HepG2 (cell line): Measurements from ENCODE around the gene HABP2. TPM values are rescaled to one million over a fixed set of nuclear protein-coding genes. Genes with fewer than 3 reads are reported as not detected.
A peak's percentile ranks its signal among the peaks of the same experiment; 100 is the strongest.

Experiments
- ATAC-seq: fragments of 200-7000 bp; cut with Tn5 transposase; 3 replicates; pipeline ENCODE4 v1.9.1; 2020; ENCODE audit warnings: mild to moderate bottlenecking, moderate library complexity
- BruUV-seq: library from RNA; stranded (reverse); fragments of 400-500 nt; replicated peaks from 2 replicates; lab custom pipeline; 2021; lab: Mats Ljungman, UMichigan
- CTCF ChIA-PET: fragments of 300-600 bp; formaldehyde crosslinking; extraction: SDS; loops from one replicate; lab custom pipeline; 2021; ENCODE audit warnings: low total read pairs, inconsistent platforms, low intra/inter-chr PET ratio; lab: Yijun Ruan, JAX
- POLR2A ChIA-PET: fragments of 350-600 bp; sonication (Branson Sonifier 250); formaldehyde crosslinking; loops from one replicate; lab custom pipeline; 2020; ENCODE audit warnings: antibody characterized with exemption, inconsistent platforms; lab: Yijun Ruan, JAX
- DNase-seq: peaks from one replicate; pipeline ENCODE4 v3.0.0-alpha.2; 2015; ENCODE audit warnings: low spot score
- FAIRE-seq: peaks from 3 replicates; lab custom pipeline; 2011; peaks lifted over from hg19 to GRCh38; lab: Jason Lieb, UNC
- H2AFZ ChIP-seq: one replicate; pipeline ENCODE4 v1.6.1; 2011; ENCODE audit warnings: low read length, inconsistent platforms
- H3K27ac ChIP-seq: fragments of 300-600 bp; 3 replicates; pipeline ENCODE4 v1.8.0; 2011; ENCODE audit warnings: mixed run types, mild to moderate bottlenecking, mixed read lengths, low read length, inconsistent platforms; ENCODE audit not compliant: insufficient read depth; ENCODE audit errors: extremely low read length
- H3K27me3 ChIP-seq, 2 experiments: fragments of 200-600 bp in 1 of 2; 2 replicates in 1 of 2; 3 replicates in 1 of 2; pipeline versions ENCODE4 v1.6.0 to v1.8.0; 2011; ENCODE audit warnings: low read length in 2 of 2, mild to moderate bottlenecking in 2 of 2, moderate library complexity in 2 of 2, inconsistent platforms in 1 of 2; ENCODE audit not compliant: insufficient read depth in 2 of 2, control insufficient read depth in 1 of 2
- H3K36me3 ChIP-seq, 2 experiments: fragments of 200-600 bp in 1 of 2; replicated peaks in 1 of 2; 2 replicates in 1 of 2; 3 replicates in 1 of 2; pipeline versions ENCODE4 v1.5.1 to v1.8.0; 2011; ENCODE audit warnings: low read length in 2 of 2, inconsistent platforms in 1 of 2; ENCODE audit not compliant: insufficient read depth in 2 of 2, control insufficient read depth in 1 of 2
- H3K4me1 ChIP-seq: 2 replicates; pipeline ENCODE4 v1.5.1; 2012; ENCODE audit warnings: low read length, inconsistent platforms; ENCODE audit not compliant: insufficient read depth
- H3K4me2 ChIP-seq: 2 replicates; pipeline ENCODE4 v1.6.0; 2011; ENCODE audit warnings: low read depth, low read length, inconsistent platforms
- H3K4me3 ChIP-seq, 3 experiments: fragments of 200-600 bp in 1 of 3; sonication (generic), shearing (Covaris generic) in 1 of 3; replicated peaks in 1 of 3; 2 replicates each; pipeline ENCODE4 v1.5.1; 2011 to 2016; ENCODE audit warnings: low read length in 3 of 3, inconsistent platforms in 2 of 3, low read depth in 2 of 3, mild to moderate bottlenecking in 2 of 3, control low read depth in 1 of 3, mixed read lengths in 1 of 3; ENCODE audit not compliant: insufficient read depth in 1 of 3
- H3K79me2 ChIP-seq: one replicate; pipeline ENCODE4 v1.6.1; 2011; ENCODE audit warnings: low read length, inconsistent platforms; ENCODE audit not compliant: insufficient read depth
- H3K9ac ChIP-seq: 2 replicates; pipeline ENCODE4 v1.6.0; 2011; ENCODE audit warnings: mild to moderate bottlenecking, low read depth, low read length, inconsistent platforms; ENCODE audit not compliant: insufficient read depth
- H3K9me3 ChIP-seq: 2 replicates; pipeline ENCODE4 v1.5.1; 2012; ENCODE audit warnings: mild to moderate bottlenecking, low read length
- H4K20me1 ChIP-seq: 2 replicates; pipeline ENCODE4 v1.6.0; 2011; ENCODE audit warnings: inconsistent platforms, mild to moderate bottlenecking, low read length, moderate library complexity; ENCODE audit not compliant: insufficient read depth
- FOSL1 ChIP-seq: sonication (generic); formaldehyde crosslinking; IDR thresholded peaks from 2 replicates; pipeline ENCODE4 v1.9.0; 2021; ENCODE audit warnings: missing genetic modification reagents, borderline replicate concordance
- GATA4 ChIP-seq: sonication (generic); IDR thresholded peaks from 2 replicates; pipeline ENCODE4 v1.6.1; 2016; ENCODE audit warnings: antibody characterized with exemption, low read depth, borderline replicate concordance
- NR2F1 ChIP-seq, 2 experiments: fragments of 450-650 bp in 1 of 2; formaldehyde crosslinking in 1 of 2; IDR thresholded peaks; 2 replicates each; pipeline versions ENCODE4 v1.5.0 to v1.6.1; 2016 to 2020; ENCODE audit warnings: mild to moderate bottlenecking in 1 of 2, missing compliant biosample characterization in 1 of 2, missing genetic modification reagents in 1 of 2, moderate library complexity in 1 of 2
- STAG1 ChIP-seq: sonication (generic); formaldehyde crosslinking; IDR thresholded peaks from 2 replicates; pipeline ENCODE4 v1.4.0; 2020; ENCODE audit warnings: missing genetic modification reagents
- ZHX2 ChIP-seq, 2 experiments: sonication (generic) in 1 of 2; formaldehyde crosslinking in 1 of 2; IDR thresholded peaks; 2 replicates each; pipeline versions ENCODE4 v1.6.1 to v1.9.0; 2014 to 2022; ENCODE audit warnings: antibody characterized with exemption in 1 of 2, borderline replicate concordance in 1 of 2, inconsistent platforms in 1 of 2, low read depth in 1 of 2, missing genetic modification reagents in 1 of 2
- ZNF431 ChIP-seq: sonication (generic); formaldehyde crosslinking; IDR thresholded peaks from 2 replicates; pipeline ENCODE4 v1.9.0; 2022; ENCODE audit warnings: missing genetic modification reagents, low read depth, mild to moderate bottlenecking, borderline replicate concordance
- ZNF790 ChIP-seq: sonication (generic); formaldehyde crosslinking; IDR thresholded peaks from 2 replicates; pipeline ENCODE4 v1.8.0; 2022; ENCODE audit warnings: missing genetic modification reagents, mild to moderate bottlenecking, borderline replicate concordance
- WGBS: methylation state at CpG from one replicate; pipeline ENCODE4 v1.1.6; 2017; ENCODE audit warnings: low lambda C conversion rate; 5-methylcytosine and 5-hydroxymethylcytosine counted together
- in situ Hi-C: cut with HindIII; loops from 2 replicates; pipeline ENCODE4 v1.10.0; 2017; ENCODE audit warnings: low pct_unique_long_range_greater_than_20kb; ENCODE audit not compliant: extremely low pct_ligation_motif_present
- intact Hi-C: fragments of 100-400 bp; cut with micrococcal nuclease; formaldehyde crosslinking; loops from one replicate; pipeline ENCODE4 v1.10.0; 2022; ENCODE audit not compliant: unreplicated experiment
- polyA plus RNA-seq, 8 experiments: library from polyadenylated mRNA; depleted of rRNA in 3 of 8; stranded (reverse) in 7 of 8; unstranded in 1 of 8; fragments of >200 nt; fragmentation: Illumina TruSeq in 4 of 8; extraction: Trizol in 4 of 8; gene quantifications; 2 replicates each; pipeline versions ENCODE4 v1.2.1 to v1.2.3, GENCODE V29; 2011 to 2016; ENCODE audit warnings: low read depth in 4 of 8, missing spikeins in 1 of 8, mixed read lengths in 1 of 8; ENCODE audit not compliant: insufficient read depth in 1 of 8
- total RNA-seq, 5 experiments: library from RNA; depleted of rRNA; stranded (reverse); fragments of >200 nt; fragmentation: Illumina TruSeq; extraction: Trizol; gene quantifications; 2 replicates each; pipeline ENCODE4 v1.2.3, GENCODE V29; 2016; ENCODE audit warnings: low read depth in 1 of 5
- TF ChIP-seq, protein P1 (sequence below): sonication (generic); formaldehyde crosslinking; IDR thresholded peaks from 2 replicates; pipeline ENCODE4 v1.9.0; 2021; ENCODE audit warnings: mild to moderate bottlenecking, missing genetic modification reagents

Gene HABP2
- total and polyA plus RNA-seq, 2 of the 13 experiments (the other 11 are each of a cell fraction or from before 2014, with no cell fraction given): 0.12 to 0.13 TPM

DNA sequence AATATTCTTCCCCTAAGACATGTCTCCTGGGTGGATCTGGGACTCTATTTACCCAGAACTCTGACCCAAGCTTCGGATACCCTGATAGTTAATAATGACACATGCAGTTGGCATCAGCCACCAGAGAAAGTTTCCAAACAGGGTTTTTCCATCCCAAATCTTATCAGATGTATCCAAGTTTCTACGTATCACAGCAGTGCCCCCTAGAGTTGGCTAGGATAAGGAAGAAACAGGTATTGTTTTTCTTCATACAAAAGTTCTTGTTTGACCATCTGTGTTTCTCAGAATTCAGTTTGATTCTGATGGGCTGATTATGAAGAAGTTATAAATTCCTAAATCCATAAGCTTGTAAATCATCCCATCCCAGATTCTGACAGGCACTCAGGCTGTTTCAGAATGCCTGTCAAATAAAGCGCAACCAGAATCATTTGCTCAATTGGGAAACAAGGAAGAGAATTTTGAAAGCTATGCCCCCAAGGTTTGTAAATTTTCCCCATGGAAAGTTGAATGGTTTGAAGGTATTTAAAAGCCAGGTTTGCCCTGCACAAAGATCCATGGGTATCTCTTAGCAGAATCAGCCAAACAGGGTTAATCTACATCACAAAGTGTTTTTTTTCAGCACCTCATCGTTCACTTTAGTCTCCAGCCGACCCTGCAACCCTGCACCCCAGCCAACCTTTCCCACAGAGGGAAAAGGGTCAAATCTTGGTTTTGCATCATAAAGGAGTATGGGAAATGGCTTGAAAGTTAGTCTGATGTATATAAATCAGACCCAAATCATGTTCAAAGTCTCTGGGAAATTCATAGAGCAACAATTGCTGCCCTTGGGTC is 63.6 kb downstream of the HABP2 start (continued):
- TF ChIP-seq, protein P1, sequence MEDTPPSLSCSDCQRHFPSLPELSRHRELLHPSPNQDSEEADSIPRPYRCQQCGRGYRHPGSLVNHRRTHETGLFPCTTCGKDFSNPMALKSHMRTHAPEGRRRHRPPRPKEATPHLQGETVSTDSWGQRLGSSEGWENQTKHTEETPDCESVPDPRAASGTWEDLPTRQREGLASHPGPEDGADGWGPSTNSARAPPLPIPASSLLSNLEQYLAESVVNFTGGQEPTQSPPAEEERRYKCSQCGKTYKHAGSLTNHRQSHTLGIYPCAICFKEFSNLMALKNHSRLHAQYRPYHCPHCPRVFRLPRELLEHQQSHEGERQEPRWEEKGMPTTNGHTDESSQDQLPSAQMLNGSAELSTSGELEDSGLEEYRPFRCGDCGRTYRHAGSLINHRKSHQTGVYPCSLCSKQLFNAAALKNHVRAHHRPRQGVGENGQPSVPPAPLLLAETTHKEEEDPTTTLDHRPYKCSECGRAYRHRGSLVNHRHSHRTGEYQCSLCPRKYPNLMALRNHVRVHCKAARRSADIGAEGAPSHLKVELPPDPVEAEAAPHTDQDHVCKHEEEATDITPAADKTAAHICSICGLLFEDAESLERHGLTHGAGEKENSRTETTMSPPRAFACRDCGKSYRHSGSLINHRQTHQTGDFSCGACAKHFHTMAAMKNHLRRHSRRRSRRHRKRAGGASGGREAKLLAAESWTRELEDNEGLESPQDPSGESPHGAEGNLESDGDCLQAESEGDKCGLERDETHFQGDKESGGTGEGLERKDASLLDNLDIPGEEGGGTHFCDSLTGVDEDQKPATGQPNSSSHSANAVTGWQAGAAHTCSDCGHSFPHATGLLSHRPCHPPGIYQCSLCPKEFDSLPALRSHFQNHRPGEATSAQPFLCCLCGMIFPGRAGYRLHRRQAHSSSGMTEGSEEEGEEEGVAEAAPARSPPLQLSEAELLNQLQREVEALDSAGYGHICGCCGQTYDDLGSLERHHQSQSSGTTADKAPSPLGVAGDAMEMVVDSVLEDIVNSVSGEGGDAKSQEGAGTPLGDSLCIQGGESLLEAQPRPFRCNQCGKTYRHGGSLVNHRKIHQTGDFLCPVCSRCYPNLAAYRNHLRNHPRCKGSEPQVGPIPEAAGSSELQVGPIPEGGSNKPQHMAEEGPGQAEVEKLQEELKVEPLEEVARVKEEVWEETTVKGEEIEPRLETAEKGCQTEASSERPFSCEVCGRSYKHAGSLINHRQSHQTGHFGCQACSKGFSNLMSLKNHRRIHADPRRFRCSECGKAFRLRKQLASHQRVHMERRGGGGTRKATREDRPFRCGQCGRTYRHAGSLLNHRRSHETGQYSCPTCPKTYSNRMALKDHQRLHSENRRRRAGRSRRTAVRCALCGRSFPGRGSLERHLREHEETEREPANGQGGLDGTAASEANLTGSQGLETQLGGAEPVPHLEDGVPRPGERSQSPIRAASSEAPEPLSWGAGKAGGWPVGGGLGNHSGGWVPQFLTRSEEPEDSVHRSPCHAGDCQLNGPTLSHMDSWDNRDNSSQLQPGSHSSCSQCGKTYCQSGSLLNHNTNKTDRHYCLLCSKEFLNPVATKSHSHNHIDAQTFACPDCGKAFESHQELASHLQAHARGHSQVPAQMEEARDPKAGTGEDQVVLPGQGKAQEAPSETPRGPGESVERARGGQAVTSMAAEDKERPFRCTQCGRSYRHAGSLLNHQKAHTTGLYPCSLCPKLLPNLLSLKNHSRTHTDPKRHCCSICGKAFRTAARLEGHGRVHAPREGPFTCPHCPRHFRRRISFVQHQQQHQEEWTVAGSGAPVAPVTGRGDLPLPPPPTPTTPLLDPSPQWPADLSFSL (CRISPR knock-in tag): no peak
- TF ChIP-seq NR2F1 (CRISPR knock-in tag; IDR thresholded peaks at IDR 0.05): no peak
- no peak for TF ChIP-seq FOSL1 (CRISPR knock-in tag)
- peak; percentile 13; the same call in 1 of the 2 replicates for TF ChIP-seq STAG1

DNA sequence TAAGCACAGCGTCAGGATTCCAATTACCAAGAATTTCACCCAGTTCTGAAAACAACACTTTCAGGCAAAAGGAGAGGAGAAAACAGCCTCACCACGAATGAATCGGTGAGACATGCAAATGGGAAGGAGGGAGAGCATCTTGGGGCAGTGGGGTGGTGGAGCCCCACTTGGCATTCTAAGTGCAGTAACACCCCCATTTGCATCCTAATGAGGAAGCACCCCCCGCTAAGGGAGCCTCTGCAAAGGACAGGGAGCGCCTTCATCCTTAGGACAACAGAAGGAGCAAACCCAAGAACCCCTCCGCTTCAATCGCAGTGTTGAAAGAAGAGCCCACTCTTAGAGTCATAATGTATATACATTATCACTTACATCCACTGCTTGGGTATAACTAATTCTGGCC is 64.2 kb downstream of the HABP2 start:
- H3K4me1 ChIP-seq: no peaks in the 10 kb centered on the region
- 41% methylated on average over 7 of the region's 7 CpGs for WGBS
- H2AFZ ChIP-seq: no peak overlapping the region
- H3K4me2 ChIP-seq: no peak overlapping the region
- DNase-seq: no peak
- peaks cover 0 to 17% of the 10 kb centered on the region in 2 experiments; a peak in 3 of 5 replicates for H3K27me3 ChIP-seq
- H3K27ac ChIP-seq: no peak overlapping the region
- H3K9ac ChIP-seq: no peak overlapping the region
- in situ Hi-C loops: no loop called here
- no peak overlapping the region for H3K4me3 ChIP-seq
- BruUV-seq: no TSS peak
- CTCF ChIA-PET: no interaction called here
- intact Hi-C loops: no loop called here
- H4K20me1 ChIP-seq: no peaks in the 10 kb centered on the region
- POLR2A ChIA-PET: no interaction called here
- no peaks in the 10 kb centered on the region for H3K36me3 ChIP-seq
- FAIRE-seq: no peak
- H3K9me3 ChIP-seq: no peaks in the 10 kb centered on the region
- no peaks in the 10 kb centered on the region for H3K79me2 ChIP-seq
- no peak for ATAC-seq
- TF ChIP-seq ZNF790 (CRISPR knock-in tag): no peak
- no peak for TF ChIP-seq ZHX2 (IDR thresholded peaks at IDR 0.05; ENCODE audit: low read depth)
- TF ChIP-seq ZHX2 (CRISPR knock-in tag; IDR thresholded peaks at IDR 0.05; ENCODE audit: borderline replicate concordance): no peak
- no peak for TF ChIP-seq ZNF431
- TF ChIP-seq GATA4: no peak
